Naive thymus-derived CD8-positive, alpha-beta T cell (primary cell): ENCODE data around the gene RNU1-1. TPM values are rescaled to one million over a fixed set of nuclear protein-coding genes. Genes with fewer than 3 reads are reported as not detected.
"Not testable (repeated sequence)": the region's sequence is repeated elsewhere in the genome, so short reads cannot be mapped to it uniquely, and the experiment has no call there.

Experiments
- ATAC-seq, 2 donors: fragments of 150-1000 bp; cut with Tn5 transposase in 1 of 2; sonication (Bioruptor Pico), chemical (Tn5 transposase) in 1 of 2; 1 replicate in 1 of 2; 2 replicates in 1 of 2; pipeline ENCODE4 v1.10.0; 2021; ENCODE audit warnings: mild to moderate bottlenecking in 2 of 2, moderate library complexity in 2 of 2
- POLR2A ChIA-PET: fragments of 350-600 bp; sonication (Branson Sonifier 250); formaldehyde crosslinking; loops from one replicate; lab custom pipeline; 2021; ENCODE audit warnings: antibody characterized with exemption; lab: Charles Lee
- DNase-seq, 10 donors: peaks; one replicate each; pipeline versions ENCODE4 v3.0.0 to v3.0.0-alpha.2; 2020 to 2022
- H3K27ac Mint-ChIP-seq, 10 donors: one replicate each; pipeline ENCODE4 v1.8.0; 2020 to 2022; ENCODE audit warnings: mild to moderate bottlenecking in 10 of 10, mixed read lengths in 10 of 10, moderate library complexity in 4 of 10, inconsistent platforms in 1 of 10
- H3K27me3 Mint-ChIP-seq, 5 donors: one replicate each; pipeline ENCODE4 v1.8.0; 2021 to 2022; ENCODE audit warnings: mixed read lengths in 5 of 5
- H3K36me3 Mint-ChIP-seq, 3 donors: one replicate each; pipeline ENCODE4 v1.8.0; 2020 to 2022; ENCODE audit warnings: mixed read lengths in 3 of 3, mild to moderate bottlenecking in 2 of 3, inconsistent platforms in 1 of 3
- H3K4me1 Mint-ChIP-seq, 4 donors: one replicate each; pipeline ENCODE4 v1.8.0; 2021 to 2022; ENCODE audit warnings: mixed read lengths in 4 of 4
- H3K4me3 Mint-ChIP-seq, 10 donors: one replicate each; pipeline ENCODE4 v1.8.0; 2020 to 2022; ENCODE audit warnings: mild to moderate bottlenecking in 10 of 10, mixed read lengths in 10 of 10, moderate library complexity in 6 of 10, inconsistent platforms in 1 of 10
- H3K9me3 Mint-ChIP-seq, 9 donors: one replicate each; pipeline ENCODE4 v1.8.0; 2020 to 2022; ENCODE audit warnings: mixed read lengths in 9 of 9, mild to moderate bottlenecking in 3 of 9, inconsistent platforms in 1 of 9, moderate library complexity in 1 of 9
- polyA plus RNA-seq, 3 donors: library from polyadenylated mRNA; unstranded; fragments of 300-500 nt; fragmentation: Illumina TruSeq; gene quantifications; one replicate each; pipeline ENCODE4 v1.2.3, GENCODE V29; 2021
- total RNA-seq, 8 experiments: library from RNA in 2 of 8; stranded (reverse) in 2 of 8; gene quantifications; one replicate each; pipeline ENCODE4 v1.2.3 and lab custom pipeline; 2021 to 2026

Gene RNU1-1
- 1,000 to 10,000 TPM; 3,449 to 3,916 TPM for total RNA-seq
- 10 to 100 TPM in 1 of 3 donors, not detected in 2; 22.6 TPM for polyA plus RNA-seq
- total RNA-seq (lab: John Stamatoyannopoulos, UW): 1.6 to 4.3 (median 2.0) reads per million in 6 experiments

- H3K9me3 Mint-ChIP-seq, H3K27ac Mint-ChIP-seq, H3K4me1 Mint-ChIP-seq, H3K36me3 Mint-ChIP-seq: not testable (repeated sequence)
- ATAC-seq (peak; percentile 51 to 64), DNase-seq (peak; percentile 54 to 95 (median 80))
- POLR2A ChIA-PET: interaction anchor here (0.8 to 1.8 kb wide), 7 partner anchors 15 to 400 kb away, joined by 3 to 14 read pairs (median 6); partner anchors contain the start of gene NECAP2
- Mint-ChIP-seq H3K4me3 (peak within 1 kb of the TSS in 1 of 10 donors; percentile 64), H3K27me3 (peaks cover 10 to 17% (median 10%) of the 10 kb centered on the region in 5 donors)
Measured at GRCh38 chr1:16514107-16515055, at the start of gene RNU1-1. Gene RNU1-1, minus strand, starts transcription at chr1:16514285.

- H3K4me3 Mint-ChIP-seq, DNase-seq, POLR2A ChIA-PET, H3K27me3 Mint-ChIP-seq, ATAC-seq, H3K27ac Mint-ChIP-seq, H3K4me1 Mint-ChIP-seq, H3K9me3 Mint-ChIP-seq, H3K36me3 Mint-ChIP-seq: not testable (repeated sequence)
Measured at GRCh38 chr1:16561035-16561434, 47.0 kb upstream of the RNU1-1 start.

- DNase-seq, POLR2A ChIA-PET, H3K27me3 Mint-ChIP-seq, H3K9me3 Mint-ChIP-seq, ATAC-seq, H3K4me3 Mint-ChIP-seq, H3K36me3 Mint-ChIP-seq, H3K4me1 Mint-ChIP-seq, H3K27ac Mint-ChIP-seq: not testable (repeated sequence)
Measured at GRCh38 chr1:16560498-16560897, 46.4 kb upstream of the RNU1-1 start.

- not testable (repeated sequence) for H3K36me3 Mint-ChIP-seq, H3K9me3 Mint-ChIP-seq, H3K27ac Mint-ChIP-seq
Measured at GRCh38 chr1:16559688-16560087, 45.6 kb upstream of the RNU1-1 start.

GRCh38 chr1:16557034-16557433 lies 42.9 kb upstream of the RNU1-1 start:
- POLR2A ChIA-PET, H3K4me1 Mint-ChIP-seq, H3K27me3 Mint-ChIP-seq, H3K36me3 Mint-ChIP-seq, H3K4me3 Mint-ChIP-seq, DNase-seq, H3K27ac Mint-ChIP-seq, ATAC-seq, H3K9me3 Mint-ChIP-seq: not testable (repeated sequence)

More at GRCh38 chr1:16559688-16560087, 45.6 kb upstream of the RNU1-1 start:
- POLR2A ChIA-PET, H3K27me3 Mint-ChIP-seq, H3K4me3 Mint-ChIP-seq, H3K4me1 Mint-ChIP-seq, DNase-seq, ATAC-seq: not testable (repeated sequence)

- H3K4me3 Mint-ChIP-seq, DNase-seq, H3K27ac Mint-ChIP-seq, H3K36me3 Mint-ChIP-seq, H3K4me1 Mint-ChIP-seq, H3K27me3 Mint-ChIP-seq, H3K9me3 Mint-ChIP-seq, ATAC-seq, POLR2A ChIA-PET: not testable (repeated sequence)
Measured at GRCh38 chr1:16553244-16553643, 39.2 kb upstream of the RNU1-1 start.

- ATAC-seq, POLR2A ChIA-PET, H3K36me3 Mint-ChIP-seq, DNase-seq, H3K4me3 Mint-ChIP-seq, H3K9me3 Mint-ChIP-seq, H3K4me1 Mint-ChIP-seq, H3K27me3 Mint-ChIP-seq, H3K27ac Mint-ChIP-seq: not testable (repeated sequence)
Measured at GRCh38 chr1:16550212-16550918, 36.3 kb upstream of the RNU1-1 start.

GRCh38 chr1:16549545-16549944 lies 35.5 kb upstream of the RNU1-1 start:
- H3K36me3 Mint-ChIP-seq, H3K4me1 Mint-ChIP-seq, H3K27me3 Mint-ChIP-seq, H3K9me3 Mint-ChIP-seq, DNase-seq, H3K27ac Mint-ChIP-seq, H3K4me3 Mint-ChIP-seq, POLR2A ChIA-PET, ATAC-seq: not testable (repeated sequence)

- ATAC-seq, POLR2A ChIA-PET, H3K4me3 Mint-ChIP-seq, DNase-seq, H3K9me3 Mint-ChIP-seq, H3K27me3 Mint-ChIP-seq, H3K36me3 Mint-ChIP-seq, H3K4me1 Mint-ChIP-seq, H3K27ac Mint-ChIP-seq: not testable (repeated sequence)
Measured at GRCh38 chr1:16547502-16548241, 33.6 kb upstream of the RNU1-1 start.

GRCh38 chr1:16545682-16546095 lies 31.6 kb upstream of the RNU1-1 start:
- H3K27ac Mint-ChIP-seq, H3K4me3 Mint-ChIP-seq, POLR2A ChIA-PET, H3K36me3 Mint-ChIP-seq, H3K4me1 Mint-ChIP-seq, H3K27me3 Mint-ChIP-seq, ATAC-seq, DNase-seq, H3K9me3 Mint-ChIP-seq: not testable (repeated sequence)

- POLR2A ChIA-PET, H3K4me1 Mint-ChIP-seq, H3K27me3 Mint-ChIP-seq, H3K27ac Mint-ChIP-seq, H3K4me3 Mint-ChIP-seq, H3K36me3 Mint-ChIP-seq, DNase-seq, ATAC-seq, H3K9me3 Mint-ChIP-seq: not testable (repeated sequence)
Measured at GRCh38 chr1:16540421-16540893, 26.4 kb upstream of the RNU1-1 start.

GRCh38 chr1:16537528-16537927 lies 23.4 kb upstream of the RNU1-1 start:
- DNase-seq, H3K4me3 Mint-ChIP-seq, H3K36me3 Mint-ChIP-seq, H3K27ac Mint-ChIP-seq, H3K9me3 Mint-ChIP-seq, ATAC-seq, POLR2A ChIA-PET: not testable (repeated sequence)
- peaks cover 3 to 16% (median 8%) of the 10 kb centered on the region in 5 donors for H3K27me3 Mint-ChIP-seq
- H3K4me1 Mint-ChIP-seq: peaks cover 3 to 12% (median 12%) of the 10 kb centered on the region in 4 donors
